Measurements from ENCODE around the gene C1QTNF6.

The C1QTNF6 gene

DNA sequence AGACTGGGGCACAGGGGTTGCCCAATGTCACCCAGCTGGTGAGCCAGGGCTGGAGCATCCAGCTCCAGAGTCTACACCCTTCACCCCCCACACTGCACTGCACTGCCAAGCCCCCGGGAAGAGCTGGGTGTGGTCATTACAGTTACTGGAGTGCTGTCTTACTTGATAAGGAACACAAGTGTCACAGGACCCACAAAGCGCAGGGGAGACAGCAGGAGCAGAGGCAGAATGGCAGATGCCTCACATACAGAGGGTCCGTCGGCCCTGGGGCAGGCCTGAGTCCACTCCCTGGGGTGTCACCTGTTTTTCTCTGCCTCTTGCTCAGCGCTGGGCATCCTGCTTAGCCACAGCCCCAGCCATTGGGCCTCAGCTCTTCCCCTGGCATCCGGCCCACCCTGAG is 46.1 kb downstream of the C1QTNF6 start:
- no peak for DNase-seq (ENCODE audit: low spot score)

DNA sequence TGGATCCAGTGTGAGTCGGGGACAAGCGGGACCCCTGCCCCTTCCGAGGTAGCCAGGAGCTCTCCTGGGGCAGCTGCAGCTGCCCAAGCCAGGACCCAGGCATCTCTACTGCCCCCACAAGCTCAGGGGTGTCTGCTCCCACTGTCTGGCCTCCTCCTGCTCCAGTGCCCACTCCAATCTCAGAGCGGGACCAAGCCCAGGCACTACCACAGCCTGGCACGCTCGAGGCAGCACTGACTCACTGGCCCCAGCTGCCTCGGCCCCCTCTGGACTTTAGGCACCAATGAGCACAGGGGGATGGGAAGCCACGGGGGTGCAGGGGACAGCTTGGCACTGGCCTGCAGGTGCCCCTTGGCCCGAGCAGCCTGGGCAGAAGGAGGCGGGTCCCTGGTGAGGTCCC is 46.6 kb downstream of the C1QTNF6 start:
- DNase-seq (ENCODE audit: low spot score), result no peak

DNA sequence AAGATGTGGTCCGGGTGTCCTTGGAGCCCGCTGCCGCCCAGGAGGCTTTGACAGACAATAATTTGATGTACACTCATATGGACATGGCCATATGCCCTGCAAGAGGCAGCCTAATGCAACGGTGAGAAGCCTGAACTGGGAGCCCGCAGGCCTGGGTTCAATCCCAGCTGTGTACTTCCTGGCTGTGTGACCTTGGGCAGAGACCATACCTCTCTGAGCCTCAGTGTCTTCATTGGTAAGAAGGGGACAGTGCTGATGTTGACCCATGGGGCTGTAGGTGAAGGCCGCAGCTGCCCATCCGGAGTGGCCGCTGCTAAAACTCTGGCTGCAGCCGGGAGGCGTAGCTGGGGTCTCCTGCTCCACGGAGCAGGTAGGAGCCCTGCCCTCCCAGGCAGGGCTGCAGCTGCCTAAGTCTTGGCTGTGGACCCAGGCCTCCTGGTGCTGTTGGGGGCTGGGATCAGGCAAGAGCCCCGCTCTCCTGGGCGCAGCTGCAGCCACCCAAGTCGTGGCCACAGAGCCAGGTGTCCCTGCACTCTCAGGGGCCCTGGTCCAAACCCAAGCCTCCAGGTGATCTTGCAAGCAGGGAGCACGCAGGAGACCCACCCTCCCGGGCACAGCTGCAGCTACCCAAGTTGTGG is 47.2 kb downstream of the C1QTNF6 start:
- DNase-seq (ENCODE audit: low spot score), result no peak

DNA sequence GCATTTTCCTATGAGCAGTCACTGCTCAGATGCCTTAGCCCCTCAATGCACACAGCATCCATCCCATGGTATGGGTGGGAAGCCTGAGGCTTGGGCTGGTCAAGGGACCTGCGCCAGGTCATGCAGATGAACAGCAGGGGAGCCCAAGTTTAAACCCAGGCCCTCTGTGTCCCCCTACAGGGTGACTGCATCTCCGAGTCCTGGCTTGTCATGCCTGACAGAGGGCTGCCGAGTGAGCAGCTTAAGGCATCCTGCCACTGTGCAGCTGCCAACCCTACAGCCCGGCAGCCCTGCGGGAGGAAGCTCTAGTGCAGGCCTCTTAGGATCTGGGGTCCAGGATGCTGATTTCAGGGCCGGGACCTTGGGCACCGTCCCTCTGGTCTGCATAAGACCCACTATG is 48.3 kb downstream of the C1QTNF6 start:
- no peak for DNase-seq (ENCODE audit: low spot score)

DNA sequence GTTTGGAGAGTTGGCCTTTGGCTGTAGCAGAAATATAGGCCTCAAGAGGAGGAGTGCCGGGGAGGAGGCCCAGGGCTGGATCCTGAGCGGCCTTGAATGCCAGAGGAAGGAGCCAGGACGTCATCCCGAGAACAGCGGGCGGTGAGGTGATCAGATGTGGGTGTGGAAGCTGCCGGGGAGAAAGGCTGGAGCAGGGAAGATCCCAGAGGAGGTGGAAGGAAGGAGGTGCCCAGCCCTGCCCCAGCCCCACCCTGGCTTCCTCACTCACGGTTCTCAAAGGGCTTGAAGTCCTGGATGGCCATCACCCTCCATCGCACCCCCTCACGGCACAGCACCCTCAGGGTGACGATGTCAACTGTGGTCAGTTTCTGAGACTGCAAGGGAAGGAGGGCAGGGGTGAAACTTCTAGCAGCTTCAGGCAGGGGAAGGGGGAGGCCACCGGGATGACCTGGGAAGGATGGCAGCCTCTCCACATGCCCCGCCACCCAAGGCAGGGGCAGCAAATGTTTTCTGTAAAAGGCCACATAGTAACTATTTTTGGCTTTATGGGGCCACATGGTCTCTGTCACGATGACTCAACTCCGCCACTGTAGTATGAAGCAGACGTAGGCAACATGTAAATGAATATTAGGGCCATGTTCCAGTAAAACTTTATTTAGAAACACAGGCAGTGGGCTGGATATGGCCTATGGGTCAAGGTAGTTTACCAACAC is 49.0 kb downstream of the C1QTNF6 start:
- no peak for DNase-seq (ENCODE audit: low spot score)

DNA sequence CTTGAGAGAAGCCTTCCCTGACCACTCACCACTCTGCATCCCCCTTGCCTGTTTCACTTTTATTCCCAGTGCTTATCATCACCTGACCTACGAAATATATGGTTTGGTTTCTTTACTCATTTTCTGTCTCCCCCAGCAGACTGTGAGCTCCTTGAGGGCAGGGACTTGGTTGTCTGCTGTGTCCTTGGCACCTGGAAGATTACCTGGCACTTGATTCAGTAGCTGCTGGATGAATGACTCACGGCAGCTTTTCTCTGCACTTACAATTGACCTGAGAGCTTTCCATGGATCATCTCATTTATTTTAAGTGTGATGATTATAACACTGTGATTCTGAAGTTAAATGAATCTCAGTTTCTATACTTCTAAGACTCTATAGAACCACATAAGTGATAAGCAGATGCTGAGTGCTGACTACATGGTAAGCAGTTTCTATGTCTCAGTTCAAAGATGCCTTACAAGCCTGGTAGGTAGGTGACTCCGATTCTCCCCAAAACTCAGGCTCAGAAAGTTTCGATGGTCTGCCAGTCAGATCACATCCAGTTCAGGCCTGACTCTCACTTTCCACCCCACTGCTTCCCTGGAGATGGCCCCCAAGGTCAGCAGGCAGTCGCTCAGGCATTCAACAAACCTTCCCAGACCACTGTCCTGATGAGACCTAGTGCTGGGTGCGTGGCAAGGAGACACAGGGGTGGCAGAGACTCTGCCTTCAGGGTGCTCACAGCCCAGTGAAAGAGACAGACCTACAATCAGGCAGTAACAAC is 50.0 kb downstream of the C1QTNF6 start:
- no peak for DNase-seq (ENCODE audit: low spot score)

DNA sequence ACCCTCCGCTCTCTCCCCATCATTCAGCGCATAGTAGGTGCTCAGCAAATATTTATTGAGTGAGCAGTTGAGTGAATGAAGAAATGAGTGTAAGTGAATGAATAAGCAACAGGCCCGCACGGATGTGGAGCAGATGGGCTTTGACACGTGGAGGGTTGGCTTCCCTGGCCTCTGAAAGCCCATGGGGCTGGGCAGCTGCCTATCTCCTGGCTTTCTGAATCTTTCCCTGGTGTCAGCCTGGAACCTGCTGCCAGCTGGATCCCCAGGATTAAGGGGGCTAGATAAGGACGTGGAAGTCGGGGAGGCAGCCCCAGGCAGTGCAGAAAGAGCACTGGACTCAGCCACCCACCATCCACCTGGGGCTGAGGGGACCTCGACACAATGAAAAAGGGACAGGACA is 50.9 kb downstream of the C1QTNF6 start:
- DNase-seq (ENCODE audit: low spot score), result no peak

DNA sequence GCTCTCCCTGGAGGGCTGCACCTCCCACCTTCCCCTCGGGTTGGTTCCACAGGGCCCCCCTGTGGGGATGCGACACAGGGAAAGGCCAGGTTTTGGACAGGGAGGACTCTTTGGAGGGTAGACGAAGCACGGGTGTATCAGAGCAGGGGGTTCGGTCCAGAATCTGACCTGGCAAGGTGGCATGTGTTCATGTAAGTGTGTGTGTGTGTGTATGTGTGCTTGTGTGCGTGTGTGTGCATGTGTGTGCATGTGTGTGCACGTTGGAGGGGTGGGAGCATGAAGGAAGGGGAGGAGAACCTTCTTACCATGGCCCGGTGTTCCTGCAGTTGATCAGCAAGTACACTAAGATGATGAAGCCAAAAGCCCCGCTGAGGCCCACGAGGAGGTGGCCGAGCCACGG is 53.0 kb downstream of the C1QTNF6 start:
- no peak for DNase-seq (ENCODE audit: low spot score)

DNA sequence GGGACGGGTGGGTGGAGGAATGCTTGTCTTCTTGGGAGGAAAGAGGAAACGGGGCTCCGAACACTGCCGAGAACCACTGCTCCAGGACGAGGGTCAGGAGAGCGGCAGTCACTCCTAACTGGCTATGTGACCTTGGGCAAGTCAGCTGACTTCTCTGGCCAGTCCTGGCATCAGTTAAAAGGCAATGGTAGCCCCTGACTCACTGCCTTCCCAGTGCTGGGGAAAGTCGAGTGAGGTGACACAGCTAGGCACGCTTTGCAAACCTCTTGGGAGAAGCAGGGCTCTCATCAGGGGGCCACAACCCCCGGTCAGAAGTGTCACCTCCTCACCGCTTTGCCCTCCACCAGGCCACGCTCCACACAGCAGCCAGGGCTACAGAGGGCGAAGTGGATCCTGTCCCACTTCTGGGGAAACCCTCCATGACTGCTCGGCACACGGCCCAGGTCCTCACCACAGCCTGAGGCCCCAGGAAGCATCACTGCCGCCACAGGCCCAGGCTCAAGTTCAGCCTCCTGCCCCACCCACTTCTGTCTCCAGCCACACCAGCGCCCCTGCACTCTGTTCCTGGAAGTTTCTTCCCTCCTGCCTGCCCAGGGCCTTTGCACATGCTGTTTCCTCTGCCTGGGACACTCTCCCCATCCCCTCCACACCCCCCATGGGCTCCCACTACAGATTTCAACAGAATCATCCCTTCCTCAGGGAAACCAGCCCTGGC is 54.6 kb downstream of the C1QTNF6 start:
- no peak for DNase-seq (ENCODE audit: low spot score)

DNA sequence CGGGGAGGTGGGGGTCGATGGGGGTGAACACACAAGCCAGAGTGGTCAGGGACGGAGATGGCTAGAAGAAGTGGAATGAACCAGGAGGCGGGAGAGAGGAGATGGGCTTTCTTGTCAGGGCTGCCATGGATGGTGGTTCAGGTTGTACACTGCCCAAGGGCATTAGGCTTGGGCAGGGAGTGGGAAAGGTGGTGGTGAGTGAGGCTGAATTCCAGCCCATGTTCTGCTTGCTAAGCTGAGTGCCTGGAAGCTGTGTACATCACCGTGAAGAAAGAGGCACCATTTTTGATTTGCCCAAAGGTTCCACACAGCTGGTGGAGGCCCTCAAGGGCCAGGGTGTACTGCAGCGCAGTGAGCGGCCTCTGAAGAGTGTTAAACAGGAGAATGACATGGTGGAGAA is 55.3 kb downstream of the C1QTNF6 start:
- DNase-seq (ENCODE audit: low spot score), result no peak

Data from Ammon's horn (tissue), 1 donor.